ENCODE data around the gene ZNF784. TPM values are rescaled to one million over a fixed set of nuclear protein-coding genes. Genes with fewer than 3 reads are reported as not detected.

The ZNF784 gene
- total and polyA plus RNA-seq, 9 of the 15 experiments (the other 6 are each of a cell fraction or from before 2014, with no cell fraction given), result 0.14 to 6.1 (median 2.1) TPM

DNA sequence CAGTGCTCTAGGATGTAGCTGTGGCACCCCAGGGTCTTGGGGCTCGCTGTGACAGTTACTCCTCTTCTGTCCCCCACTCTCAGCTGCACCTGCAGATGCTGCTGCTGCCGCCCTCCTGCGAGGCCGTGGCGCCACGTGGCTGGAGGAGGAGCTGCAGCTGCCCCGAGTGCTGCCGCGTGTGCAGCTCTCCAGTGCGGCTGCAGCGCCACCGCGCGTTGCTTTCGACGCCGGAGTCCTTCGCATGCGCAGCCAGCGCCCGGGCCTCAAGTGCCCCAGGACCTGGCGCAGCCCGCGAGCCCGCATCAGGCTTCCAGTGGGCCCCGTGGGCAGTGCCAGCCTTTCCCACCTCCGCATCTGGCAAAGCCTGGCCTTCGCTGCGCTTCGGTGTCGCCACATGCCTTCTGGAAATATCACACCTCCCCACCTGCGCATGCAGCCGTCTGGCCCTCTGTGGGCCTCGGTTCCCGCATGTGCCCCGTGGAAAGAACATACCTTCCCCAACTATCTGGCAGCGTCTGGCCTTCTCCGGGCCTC, 15.7 kb upstream of the ZNF784 start (continued):
- TF ChIP-seq TEAD1 (CRISPR knock-in tag; IDR thresholded peaks at IDR 0.05) (peak; percentile 41 to 92; a peak in 3 of 4 replicates), ARHGAP35 (IDR thresholded peaks at IDR 0.05; ENCODE audit: partially characterized antibody) (no peak), LARP7 (IDR thresholded peaks at IDR 0.05) (no peak), ZNF146 (CRISPR knock-in tag; IDR thresholded peaks at IDR 0.05; ENCODE audit: unreplicated experiment) (no peak), STAG1 (CRISPR knock-in tag; IDR thresholded peaks at IDR 0.05; ENCODE audit: borderline replicate concordance) (peak; percentile 82), ZFP1 (CRISPR knock-in tag; IDR thresholded peaks at IDR 0.05) (0 out of 2 replicates have a peak, but pooled peaks have one; percentile 57), KHSRP (IDR thresholded peaks at IDR 0.05) (no peak), SNIP1 (IDR thresholded peaks at IDR 0.05; ENCODE audit: low read depth) (no peak), MTA3 (IDR thresholded peaks at IDR 0.05; ENCODE audit: borderline replicate concordance) (peak; percentile 82; the same call in 1 of the 2 replicates), ZNF785 (CRISPR knock-in tag; IDR thresholded peaks at IDR 0.05) (no peak), BACH1 (tag; IDR thresholded peaks at IDR 0.05) (no peak), EP300 (IDR thresholded peaks at IDR 0.05; ENCODE audit: low read length) (no peak), PHTF2 (CRISPR knock-in tag; IDR thresholded peaks at IDR 0.05) (no peak), ZNF695 (CRISPR knock-in tag; IDR thresholded peaks at IDR 0.05) (0 out of 2 replicates have a peak, but pooled peaks have one; percentile 62), NCOA2 (IDR thresholded peaks at IDR 0.05; ENCODE audit: partially characterized antibody in 2 of 2) (no peak), PML (IDR thresholded peaks at IDR 0.05; ENCODE audit: low read length) (no peak), SMARCC2 (IDR thresholded peaks at IDR 0.05; ENCODE audit: low read depth) (no peak), RB1 (IDR thresholded peaks at IDR 0.05; ENCODE audit: low read depth) (peak; percentile 74), ELF2 (CRISPR knock-in tag; IDR thresholded peaks at IDR 0.05) (no peak)
- TF ChIP-seq, protein P1, sequence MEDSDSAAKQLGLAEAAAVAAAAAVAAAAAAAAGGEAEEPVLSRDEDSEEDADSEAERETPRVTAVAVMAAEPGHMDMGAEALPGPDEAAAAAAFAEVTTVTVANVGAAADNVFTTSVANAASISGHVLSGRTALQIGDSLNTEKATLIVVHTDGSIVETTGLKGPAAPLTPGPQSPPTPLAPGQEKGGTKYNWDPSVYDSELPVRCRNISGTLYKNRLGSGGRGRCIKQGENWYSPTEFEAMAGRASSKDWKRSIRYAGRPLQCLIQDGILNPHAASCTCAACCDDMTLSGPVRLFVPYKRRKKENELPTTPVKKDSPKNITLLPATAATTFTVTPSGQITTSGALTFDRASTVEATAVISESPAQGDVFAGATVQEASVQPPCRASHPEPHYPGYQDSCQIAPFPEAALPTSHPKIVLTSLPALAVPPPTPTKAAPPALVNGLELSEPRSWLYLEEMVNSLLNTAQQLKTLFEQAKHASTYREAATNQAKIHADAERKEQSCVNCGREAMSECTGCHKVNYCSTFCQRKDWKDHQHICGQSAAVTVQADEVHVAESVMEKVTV (CRISPR knock-in tag; IDR thresholded peaks at IDR 0.05), result peak; percentile 41; the same call in 1 of the 2 replicates
- TF ChIP-seq, protein P2, sequence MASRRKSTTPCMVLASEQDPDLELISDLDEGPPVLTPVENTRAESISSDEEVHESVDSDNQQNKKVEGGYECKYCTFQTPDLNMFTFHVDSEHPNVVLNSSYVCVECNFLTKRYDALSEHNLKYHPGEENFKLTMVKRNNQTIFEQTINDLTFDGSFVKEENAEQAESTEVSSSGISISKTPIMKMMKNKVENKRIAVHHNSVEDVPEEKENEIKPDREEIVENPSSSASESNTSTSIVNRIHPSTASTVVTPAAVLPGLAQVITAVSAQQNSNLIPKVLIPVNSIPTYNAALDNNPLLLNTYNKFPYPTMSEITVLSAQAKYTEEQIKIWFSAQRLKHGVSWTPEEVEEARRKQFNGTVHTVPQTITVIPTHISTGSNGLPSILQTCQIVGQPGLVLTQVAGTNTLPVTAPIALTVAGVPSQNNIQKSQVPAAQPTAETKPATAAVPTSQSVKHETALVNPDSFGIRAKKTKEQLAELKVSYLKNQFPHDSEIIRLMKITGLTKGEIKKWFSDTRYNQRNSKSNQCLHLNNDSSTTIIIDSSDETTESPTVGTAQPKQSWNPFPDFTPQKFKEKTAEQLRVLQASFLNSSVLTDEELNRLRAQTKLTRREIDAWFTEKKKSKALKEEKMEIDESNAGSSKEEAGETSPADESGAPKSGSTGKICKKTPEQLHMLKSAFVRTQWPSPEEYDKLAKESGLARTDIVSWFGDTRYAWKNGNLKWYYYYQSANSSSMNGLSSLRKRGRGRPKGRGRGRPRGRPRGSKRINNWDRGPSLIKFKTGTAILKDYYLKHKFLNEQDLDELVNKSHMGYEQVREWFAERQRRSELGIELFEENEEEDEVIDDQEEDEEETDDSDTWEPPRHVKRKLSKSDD (conservative IDR thresholded peaks at IDR 0.05; ENCODE audit: low read length), result no peak
- TF ChIP-seq, protein P3, sequence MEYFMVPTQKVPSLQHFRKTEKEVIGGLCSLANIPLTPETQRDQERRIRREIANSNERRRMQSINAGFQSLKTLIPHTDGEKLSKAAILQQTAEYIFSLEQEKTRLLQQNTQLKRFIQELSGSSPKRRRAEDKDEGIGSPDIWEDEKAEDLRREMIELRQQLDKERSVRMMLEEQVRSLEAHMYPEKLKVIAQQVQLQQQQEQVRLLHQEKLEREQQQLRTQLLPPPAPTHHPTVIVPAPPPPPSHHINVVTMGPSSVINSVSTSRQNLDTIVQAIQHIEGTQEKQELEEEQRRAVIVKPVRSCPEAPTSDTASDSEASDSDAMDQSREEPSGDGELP (CRISPR knock-in tag; IDR thresholded peaks at IDR 0.05; ENCODE audit: borderline replicate concordance), result peak; percentile 94
- TF ChIP-seq, protein P4, sequence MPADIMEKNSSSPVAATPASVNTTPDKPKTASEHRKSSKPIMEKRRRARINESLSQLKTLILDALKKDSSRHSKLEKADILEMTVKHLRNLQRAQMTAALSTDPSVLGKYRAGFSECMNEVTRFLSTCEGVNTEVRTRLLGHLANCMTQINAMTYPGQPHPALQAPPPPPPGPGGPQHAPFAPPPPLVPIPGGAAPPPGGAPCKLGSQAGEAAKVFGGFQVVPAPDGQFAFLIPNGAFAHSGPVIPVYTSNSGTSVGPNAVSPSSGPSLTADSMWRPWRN (IDR thresholded peaks at IDR 0.05; ENCODE audit: low read depth), result no peak
- TF ChIP-seq, protein P5, sequence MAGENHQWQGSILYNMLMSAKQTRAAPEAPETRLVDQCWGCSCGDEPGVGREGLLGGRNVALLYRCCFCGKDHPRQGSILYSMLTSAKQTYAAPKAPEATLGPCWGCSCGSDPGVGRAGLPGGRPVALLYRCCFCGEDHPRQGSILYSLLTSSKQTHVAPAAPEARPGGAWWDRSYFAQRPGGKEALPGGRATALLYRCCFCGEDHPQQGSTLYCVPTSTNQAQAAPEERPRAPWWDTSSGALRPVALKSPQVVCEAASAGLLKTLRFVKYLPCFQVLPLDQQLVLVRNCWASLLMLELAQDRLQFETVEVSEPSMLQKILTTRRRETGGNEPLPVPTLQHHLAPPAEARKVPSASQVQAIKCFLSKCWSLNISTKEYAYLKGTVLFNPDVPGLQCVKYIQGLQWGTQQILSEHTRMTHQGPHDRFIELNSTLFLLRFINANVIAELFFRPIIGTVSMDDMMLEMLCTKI (IDR thresholded peaks at IDR 0.05; ENCODE audit: partially characterized antibody), result no peak

Data from K562 (cell line).